G401.6 (cell line): ENCODE results near the gene NLGN4X.

Experiments
- FAIRE-seq: peaks from 2 replicates; lab custom pipeline; 2012; peaks lifted over from hg19 to GRCh38; lab: Jason Lieb, UNC

Gene NLGN4X

DNA sequence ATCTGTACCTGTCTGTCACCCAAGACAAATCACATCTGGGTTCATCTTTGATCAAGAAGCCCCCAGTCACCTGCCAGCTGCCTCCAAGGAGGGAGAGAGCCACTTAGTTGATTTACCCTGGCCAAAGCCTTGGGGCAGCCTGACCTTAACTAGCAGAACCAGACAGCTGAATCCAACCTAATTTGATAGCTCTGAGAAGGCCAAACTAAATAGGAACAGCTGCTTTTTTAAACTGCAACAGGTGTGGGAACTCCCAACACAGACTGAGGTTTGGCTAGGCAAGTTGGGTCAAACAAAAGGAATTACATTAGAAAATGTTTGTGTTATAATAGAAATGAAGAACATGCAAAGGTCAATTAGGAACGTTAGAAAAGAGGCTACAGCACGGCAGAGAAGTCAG, 375.7 kb downstream of the NLGN4X start:
- no peak for FAIRE-seq

DNA sequence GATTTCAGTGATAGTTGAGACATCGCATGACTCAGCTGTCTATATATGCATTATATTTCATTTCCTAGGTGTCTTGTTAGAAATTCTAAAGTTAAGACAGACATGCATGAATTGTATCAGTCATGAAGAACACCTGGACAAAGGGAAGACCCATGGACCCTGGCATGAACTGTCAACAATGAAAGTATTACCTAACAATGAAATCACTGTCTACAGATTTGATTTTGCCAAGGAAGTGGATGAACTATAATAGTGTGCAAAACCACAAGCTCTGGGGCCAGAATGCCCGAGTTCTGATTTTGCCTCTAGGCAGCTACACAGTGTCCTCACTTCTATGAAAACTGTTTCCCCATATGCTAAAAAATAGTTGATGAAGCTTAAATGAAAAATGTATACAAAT, 386.1 kb downstream of the NLGN4X start:
- FAIRE-seq: no peak
